ENCODE results near the gene NOC2L. TPM values are rescaled to one million over a fixed set of nuclear protein-coding genes. Genes with fewer than 3 reads are reported as not detected.

NOC2L gene
- total and polyA plus RNA-seq, 9 of the 15 experiments (the other 6 are each of a cell fraction or from before 2014, with no cell fraction given): 4.0 to 410 (median 200) TPM

DNA sequence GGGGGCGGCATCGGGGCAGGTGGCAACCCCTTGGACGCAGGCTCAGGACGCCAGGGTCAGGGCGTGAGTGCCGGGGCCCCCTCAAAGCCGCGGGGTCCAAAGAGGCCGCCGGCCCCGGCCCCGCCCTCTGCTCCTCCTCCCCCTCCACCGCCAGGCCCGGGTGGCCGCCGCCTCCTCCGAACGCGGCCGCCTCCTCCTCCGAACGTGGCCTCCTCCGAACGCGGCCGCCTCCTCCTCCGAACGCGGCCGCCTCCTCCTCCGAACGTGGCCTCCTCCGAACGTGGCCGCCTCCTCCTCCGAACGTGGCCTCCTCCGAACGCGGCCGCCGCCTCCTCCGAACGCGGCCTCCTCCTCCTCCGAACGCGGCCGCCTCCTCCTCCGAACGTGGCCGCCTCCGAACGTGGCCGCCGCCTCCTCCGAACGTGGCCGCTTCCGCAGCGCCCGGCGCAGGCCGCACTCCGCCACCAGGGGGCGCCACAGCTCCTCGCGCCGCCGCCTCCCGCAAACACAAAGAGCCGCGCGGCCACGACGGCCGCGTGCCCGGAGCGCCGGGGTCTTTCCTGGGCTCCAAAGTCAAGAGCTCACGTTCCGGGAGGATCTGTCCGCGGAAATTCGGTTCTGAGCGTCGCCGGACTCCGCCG lies 54.6 kb downstream of the NOC2L start (continued):
- TF ChIP-seq CHD7 (IDR thresholded peaks at IDR 0.05; ENCODE audit: low read depth, low read length) (no peak), HMG20A (CRISPR knock-in tag; conservative IDR thresholded peaks at IDR 0.05) (no peak), RBM15 (IDR thresholded peaks at IDR 0.05; ENCODE audit: insufficient read depth, low read length) (no peak), ZNF134 (CRISPR knock-in tag; conservative IDR thresholded peaks at IDR 0.05) (no peak), NR4A1 (CRISPR knock-in tag; IDR thresholded peaks at IDR 0.05) (no peak), NR4A1 (tag; IDR thresholded peaks at IDR 0.05) (no peak), ADNP (tag; IDR thresholded peaks at IDR 0.05) (no peak), MED1 (CRISPR knock-in tag; IDR thresholded peaks at IDR 0.05; ENCODE audit: borderline replicate concordance) (no peak; the same call in 1 of the 2 replicates), E4F1 (CRISPR knock-in tag; IDR thresholded peaks at IDR 0.05; ENCODE audit: borderline replicate concordance) (no peak)
- TF ChIP-seq, protein P1, sequence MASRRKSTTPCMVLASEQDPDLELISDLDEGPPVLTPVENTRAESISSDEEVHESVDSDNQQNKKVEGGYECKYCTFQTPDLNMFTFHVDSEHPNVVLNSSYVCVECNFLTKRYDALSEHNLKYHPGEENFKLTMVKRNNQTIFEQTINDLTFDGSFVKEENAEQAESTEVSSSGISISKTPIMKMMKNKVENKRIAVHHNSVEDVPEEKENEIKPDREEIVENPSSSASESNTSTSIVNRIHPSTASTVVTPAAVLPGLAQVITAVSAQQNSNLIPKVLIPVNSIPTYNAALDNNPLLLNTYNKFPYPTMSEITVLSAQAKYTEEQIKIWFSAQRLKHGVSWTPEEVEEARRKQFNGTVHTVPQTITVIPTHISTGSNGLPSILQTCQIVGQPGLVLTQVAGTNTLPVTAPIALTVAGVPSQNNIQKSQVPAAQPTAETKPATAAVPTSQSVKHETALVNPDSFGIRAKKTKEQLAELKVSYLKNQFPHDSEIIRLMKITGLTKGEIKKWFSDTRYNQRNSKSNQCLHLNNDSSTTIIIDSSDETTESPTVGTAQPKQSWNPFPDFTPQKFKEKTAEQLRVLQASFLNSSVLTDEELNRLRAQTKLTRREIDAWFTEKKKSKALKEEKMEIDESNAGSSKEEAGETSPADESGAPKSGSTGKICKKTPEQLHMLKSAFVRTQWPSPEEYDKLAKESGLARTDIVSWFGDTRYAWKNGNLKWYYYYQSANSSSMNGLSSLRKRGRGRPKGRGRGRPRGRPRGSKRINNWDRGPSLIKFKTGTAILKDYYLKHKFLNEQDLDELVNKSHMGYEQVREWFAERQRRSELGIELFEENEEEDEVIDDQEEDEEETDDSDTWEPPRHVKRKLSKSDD (conservative IDR thresholded peaks at IDR 0.05; ENCODE audit: low read length): 0 out of 2 replicates have a peak, but pooled peaks have one; percentile 38
